Anterior cingulate cortex (tissue), 58 donors: ENCODE data around the gene TRAF3.

Experiments
- DNase-seq, 58 donors: peaks; one replicate each; lab custom pipeline; 2025; lab: John Stamatoyannopoulos, UW

TRAF3 gene

GRCh38 chr14:102902523-102903247, 125.4 kb downstream of the TRAF3 start:
- no peak for DNase-seq

- DNase-seq = no peak
Measured at GRCh38 chr14:102903248-102903888, 126.1 kb downstream of the TRAF3 start.

GRCh38 chr14:102903889-102904512, 126.8 kb downstream of the TRAF3 start:
- no peak for DNase-seq

- no peak for DNase-seq
Measured at GRCh38 chr14:102905116-102906108, 128.2 kb downstream of the TRAF3 start.

- no peak for DNase-seq
Measured at GRCh38 chr14:102906616-102907302, 129.5 kb downstream of the TRAF3 start.

GRCh38 chr14:102907303-102907844, 130.1 kb downstream of the TRAF3 start:
- no peak for DNase-seq

GRCh38 chr14:102907980-102908730, 130.9 kb downstream of the TRAF3 start:
- DNase-seq = no peak

- DNase-seq = no peak
Measured at GRCh38 chr14:102908766-102909455, 131.7 kb downstream of the TRAF3 start.

GRCh38 chr14:102909462-102909861, 132.2 kb downstream of the TRAF3 start:
- DNase-seq = no peak

GRCh38 chr14:102909911-102910310, 132.7 kb downstream of the TRAF3 start:
- no peak for DNase-seq

GRCh38 chr14:102910442-102910841, 133.2 kb downstream of the TRAF3 start:
- no peak for DNase-seq

- DNase-seq = no peak
Measured at GRCh38 chr14:102911541-102911951, 134.3 kb downstream of the TRAF3 start.

GRCh38 chr14:102911991-102912761, 134.9 kb downstream of the TRAF3 start:
- no peak for DNase-seq

GRCh38 chr14:102913341-102914211, 136.3 kb downstream of the TRAF3 start:
- DNase-seq = no peak

GRCh38 chr14:102914474-102915291, 137.4 kb downstream of the TRAF3 start:
- DNase-seq = no peak
